SJSA1 (cell line): ENCODE data around the gene JMJD6. TPM values are rescaled to one million over a fixed set of nuclear protein-coding genes. Genes with fewer than 3 reads are reported as not detected.
"Not testable (repeated sequence)": the region's sequence is repeated elsewhere in the genome, so short reads cannot be mapped to it uniquely, and the experiment has no call there.

Source experiments
- DNase-seq, 2 experiments: peaks; one replicate each; pipeline ENCODE4 v3.0.0-alpha.2; 2015 to 2020; ENCODE audit warnings: low spot score in 2 of 2, low read depth in 1 of 2
- H3K27ac ChIP-seq: fragments of 250-450 bp; sonication (Bioruptor Pico); 2 replicates; pipeline ENCODE4 v1.5.1; 2020; ENCODE audit warnings: mild to moderate bottlenecking, moderate library complexity
- H3K27me3 ChIP-seq: fragments of 250-450 bp; sonication (Bioruptor Pico); replicated peaks from 2 replicates; pipeline ENCODE4 v1.5.1; 2020; ENCODE audit warnings: mild to moderate bottlenecking, moderate library complexity
- H3K36me3 ChIP-seq: fragments of 250-450 bp; sonication (Bioruptor Pico); 2 replicates; pipeline ENCODE4 v1.5.1; 2020; ENCODE audit warnings: mild to moderate bottlenecking
- H3K4me1 ChIP-seq: fragments of 250-450 bp; sonication (Bioruptor Pico); replicated peaks from 2 replicates; pipeline ENCODE4 v1.6.1; 2021; ENCODE audit warnings: mild to moderate bottlenecking
- H3K4me3 ChIP-seq: fragments of 250-450 bp; sonication (Bioruptor Pico); 2 replicates; pipeline ENCODE4 v1.5.1; 2020; ENCODE audit warnings: mild to moderate bottlenecking
- H3K9me3 ChIP-seq: fragments of 250-450 bp; sonication (Bioruptor Pico); replicated peaks from 2 replicates; pipeline ENCODE4 v1.5.1; 2020; ENCODE audit warnings: mild to moderate bottlenecking
- total RNA-seq: library from RNA; depleted of rRNA; stranded (reverse); fragments of >200 nt; shearing (Covaris generic); gene quantifications from 2 replicates; pipeline ENCODE4 v1.2.3, GENCODE V29; 2014

The JMJD6 gene
- total RNA-seq, 1 experiment from 2014 or later = 48.4 TPM

GRCh38 chr17:76733618-76733957 lies 7.2 kb upstream of the JMJD6 start:
- no peak overlapping the region for H3K27ac ChIP-seq
- H3K9me3 ChIP-seq = 0 out of 2 replicates have a peak, but pooled peaks cover 3% of the 10 kb centered on the region
- H3K4me1 ChIP-seq = peaks cover 19% of the 10 kb centered on the region
- H3K36me3 ChIP-seq = peaks cover 79% of the 10 kb centered on the region
- DNase-seq = no peak
- no peak overlapping the region for H3K4me3 ChIP-seq
- H3K27me3 ChIP-seq = no peaks in the 10 kb centered on the region

- Histone ChIP-seq H3K27me3 (no peaks in the 10 kb centered on the region), H3K36me3 (peaks cover 79% of the 10 kb centered on the region), H3K27ac (no peak overlapping the region), H3K4me3 (no peak overlapping the region), H3K4me1 (peaks cover 19% of the 10 kb centered on the region), H3K9me3 (0 out of 2 replicates have a peak, but pooled peaks cover 3% of the 10 kb centered on the region)
- no peak for DNase-seq
Measured at GRCh38 chr17:76732734-76733617, 6.6 kb upstream of the JMJD6 start.

- not testable (repeated sequence) for H3K27ac ChIP-seq, H3K9me3 ChIP-seq, H3K27me3 ChIP-seq, DNase-seq, H3K4me3 ChIP-seq
- Histone ChIP-seq H3K36me3 (peaks cover 88% of the 10 kb centered on the region), H3K4me1 (peaks cover 27% of the 10 kb centered on the region)
Measured at GRCh38 chr17:76731800-76732733, 5.7 kb upstream of the JMJD6 start.

- Histone ChIP-seq H3K4me1 (peaks cover 21% of the 10 kb centered on the region), H3K4me3 (peak overlapping the region; percentile 94), H3K9me3 (no peaks in the 10 kb centered on the region), H3K27ac (peak overlapping the region; percentile 99), H3K27me3 (no peaks in the 10 kb centered on the region), H3K36me3 (peaks cover 84% of the 10 kb centered on the region)
- DNase-seq = peak in 1 of 2 experiments; percentile 39
Measured at GRCh38 chr17:76727745-76728456, 1.5 kb upstream of the JMJD6 start.

GRCh38 chr17:76726776-76727718 lies 641 bp upstream of the JMJD6 start, which contains the start of gene METTL23:
TSS of gene METTL23 (plus strand) at chr17:76726839. CDS start at chr17:76729711, 2,872 bp downstream.
- H3K27me3 ChIP-seq = no peaks in the 10 kb centered on the region
- no peaks in the 10 kb centered on the region for H3K9me3 ChIP-seq
- H3K4me1 ChIP-seq = peaks cover 21% of the 10 kb centered on the region
- peaks cover 82% of the 10 kb centered on the region for H3K36me3 ChIP-seq
- peak; percentile 81 to 89 for DNase-seq
- peak within 1 kb of the TSS; percentile 94 for H3K4me3 ChIP-seq
- H3K27ac ChIP-seq = peak within 1 kb of the TSS; percentile 99

- no peaks in the 10 kb centered on the region for H3K27me3 ChIP-seq
- H3K27ac ChIP-seq = peak overlapping the region; percentile 99
- no peaks in the 10 kb centered on the region for H3K9me3 ChIP-seq
- peaks cover 21% of the 10 kb centered on the region for H3K4me1 ChIP-seq
- peaks cover 83% of the 10 kb centered on the region for H3K36me3 ChIP-seq
- peak in 1 of 2 experiments; percentile 76 for DNase-seq
- H3K4me3 ChIP-seq = peak overlapping the region; percentile 94
Measured at GRCh38 chr17:76725580-76726230, 701 bp downstream of the JMJD6 start.

- no peak overlapping the region for H3K4me3 ChIP-seq
- H3K27me3 ChIP-seq = no peaks in the 10 kb centered on the region
- H3K9me3 ChIP-seq = no peaks in the 10 kb centered on the region
- peaks cover 21% of the 10 kb centered on the region for H3K4me1 ChIP-seq
- DNase-seq = no peak
- peaks cover 85% of the 10 kb centered on the region for H3K36me3 ChIP-seq
- H3K27ac ChIP-seq = no peak overlapping the region
Measured at GRCh38 chr17:76723812-76724211, 2.6 kb downstream of the JMJD6 start.

- not testable (repeated sequence) for DNase-seq, H3K9me3 ChIP-seq, H3K27ac ChIP-seq, H3K27me3 ChIP-seq, H3K4me3 ChIP-seq
- peaks cover 20% of the 10 kb centered on the region for H3K4me1 ChIP-seq
- H3K36me3 ChIP-seq = peaks cover 94% of the 10 kb centered on the region
Measured at GRCh38 chr17:76722977-76723376, 3.4 kb downstream of the JMJD6 start.

- H3K27me3 ChIP-seq = no peaks in the 10 kb centered on the region
- peaks cover 18% of the 10 kb centered on the region for H3K4me1 ChIP-seq
- DNase-seq = no peak
- peaks cover 94% of the 10 kb centered on the region for H3K36me3 ChIP-seq
- no peak overlapping the region for H3K4me3 ChIP-seq
- H3K9me3 ChIP-seq = no peaks in the 10 kb centered on the region
- no peak overlapping the region for H3K27ac ChIP-seq
Measured at GRCh38 chr17:76722279-76722678, 4.1 kb downstream of the JMJD6 start.

- no peaks in the 10 kb centered on the region for H3K9me3 ChIP-seq
- H3K27me3 ChIP-seq = no peaks in the 10 kb centered on the region
- no peak overlapping the region for H3K27ac ChIP-seq
- peaks cover 25% of the 10 kb centered on the region for H3K4me1 ChIP-seq
- peaks cover 96% of the 10 kb centered on the region for H3K36me3 ChIP-seq
- no peak overlapping the region for H3K4me3 ChIP-seq
- DNase-seq = no peak
Measured at GRCh38 chr17:76721463-76721862, 4.9 kb downstream of the JMJD6 start.

- Histone ChIP-seq H3K27me3 (no peaks in the 10 kb centered on the region), H3K36me3 (peaks cover 96% of the 10 kb centered on the region), H3K9me3 (no peaks in the 10 kb centered on the region), H3K4me3 (no peak overlapping the region), H3K4me1 (peaks cover 30% of the 10 kb centered on the region), H3K27ac (no peak overlapping the region)
- no peak for DNase-seq
Measured at GRCh38 chr17:76720941-76721340, 5.5 kb downstream of the JMJD6 start.

GRCh38 chr17:76720211-76720610 lies 6.2 kb downstream of the JMJD6 start:
- Histone ChIP-seq H3K36me3 (peaks cover 97% of the 10 kb centered on the region), H3K27ac (no peak overlapping the region), H3K4me1 (peaks cover 38% of the 10 kb centered on the region), H3K4me3 (no peak overlapping the region), H3K9me3 (no peaks in the 10 kb centered on the region), H3K27me3 (no peaks in the 10 kb centered on the region)
- DNase-seq = no peak
